Lung (tissue), 12 donors: ENCODE results near the gene ACOT7. TPM values are rescaled to one million over a fixed set of nuclear protein-coding genes. Genes with fewer than 3 reads are reported as not detected.

Source experiments
- ATAC-seq: fragments of 200-7000 bp; cut with Tn5 transposase; one replicate; pipeline ENCODE4 v1.9.1; 2020; ENCODE audit warnings: moderate number of reproducible peaks; ENCODE audit not compliant: insufficient read depth, low FRiP score
- DNase-seq, 3 donors: peaks; one replicate each; pipeline ENCODE4 v3.0.0-alpha.2; 2013 to 2017
- H3K27ac ChIP-seq, 2 donors: one replicate each; pipeline ENCODE4 v1.5.1; 2013; ENCODE audit warnings: mild to moderate bottlenecking in 2 of 2, moderate library complexity in 2 of 2, control low read depth in 1 of 2, inconsistent platforms in 1 of 2, low read depth in 1 of 2, low read length in 1 of 2
- H3K27me3 ChIP-seq, 3 donors: one replicate each; pipeline ENCODE4 v1.5.1; 2013; ENCODE audit warnings: low read length in 2 of 3; ENCODE audit not compliant: control insufficient read depth in 3 of 3, insufficient read depth in 3 of 3
- H3K36me3 ChIP-seq, 4 donors: one replicate each; pipeline ENCODE4 v1.5.1; 2013; ENCODE audit warnings: low read length in 4 of 4, mild to moderate bottlenecking in 1 of 4, moderate library complexity in 1 of 4; ENCODE audit not compliant: control insufficient read depth in 4 of 4, insufficient read depth in 4 of 4
- H3K4me1 ChIP-seq, 5 donors: one replicate each; pipeline ENCODE4 v1.5.1; 2013; ENCODE audit warnings: low read length in 5 of 5, mild to moderate bottlenecking in 2 of 5, moderate library complexity in 1 of 5; ENCODE audit not compliant: control insufficient read depth in 5 of 5, insufficient read depth in 5 of 5
- H3K4me3 ChIP-seq: one replicate; pipeline ENCODE4 v1.5.1; 2013; ENCODE audit warnings: mild to moderate bottlenecking, control low read depth, moderate library complexity
- H3K9ac ChIP-seq, 2 donors: one replicate each; pipeline ENCODE4 v1.5.1; 2013; ENCODE audit warnings: low read length in 2 of 2, control low read depth in 1 of 2; ENCODE audit not compliant: insufficient read depth in 1 of 2
- H3K9me3 ChIP-seq, 4 donors: one replicate each; pipeline ENCODE4 v1.5.1; 2013; ENCODE audit warnings: low read length in 3 of 4, mild to moderate bottlenecking in 1 of 4, moderate library complexity in 1 of 4; ENCODE audit not compliant: control insufficient read depth in 4 of 4, insufficient read depth in 3 of 4
- WGBS, 2 donors: extraction: QIAGEN DNeasy Blood & Tissue Kit; methylation state at CpG; one replicate each; pipeline ENCODE4 v1.1.7; 2013; 5-methylcytosine and 5-hydroxymethylcytosine counted together
- polyA plus RNA-seq, 2 donors: library from polyadenylated mRNA; stranded (reverse); fragments of 200-250 nt; gene quantifications; one replicate each; pipeline ENCODE4 v1.2.1, GENCODE V29; 2013
- total RNA-seq, 2 donors: library from RNA; depleted of rRNA in 1 of 2; stranded (reverse); fragments of >200 nt in 1 of 2; gene quantifications; one replicate each; pipeline ENCODE4 v1.2.1, GENCODE V29; 2014 to 2021
- TF ChIP-seq, protein P1 (sequence below): IDR thresholded peaks from 2 replicates; pipeline ENCODE4 v1.5.1; 2012; ENCODE audit warnings: mild to moderate bottlenecking; ENCODE audit errors: control extremely low read depth, extremely low read depth
- donor health status: control.
- donor health status: control.
- donor health status: Bipolar disorder and iron deficiency.
- donor health status: healthy.
- donor health status: DM: yes; HTN: yes; CAD: no.

ACOT7 gene
- total and polyA plus RNA-seq, 4 donors = 8.8 to 37.4 (median 23.1) TPM

DNA sequence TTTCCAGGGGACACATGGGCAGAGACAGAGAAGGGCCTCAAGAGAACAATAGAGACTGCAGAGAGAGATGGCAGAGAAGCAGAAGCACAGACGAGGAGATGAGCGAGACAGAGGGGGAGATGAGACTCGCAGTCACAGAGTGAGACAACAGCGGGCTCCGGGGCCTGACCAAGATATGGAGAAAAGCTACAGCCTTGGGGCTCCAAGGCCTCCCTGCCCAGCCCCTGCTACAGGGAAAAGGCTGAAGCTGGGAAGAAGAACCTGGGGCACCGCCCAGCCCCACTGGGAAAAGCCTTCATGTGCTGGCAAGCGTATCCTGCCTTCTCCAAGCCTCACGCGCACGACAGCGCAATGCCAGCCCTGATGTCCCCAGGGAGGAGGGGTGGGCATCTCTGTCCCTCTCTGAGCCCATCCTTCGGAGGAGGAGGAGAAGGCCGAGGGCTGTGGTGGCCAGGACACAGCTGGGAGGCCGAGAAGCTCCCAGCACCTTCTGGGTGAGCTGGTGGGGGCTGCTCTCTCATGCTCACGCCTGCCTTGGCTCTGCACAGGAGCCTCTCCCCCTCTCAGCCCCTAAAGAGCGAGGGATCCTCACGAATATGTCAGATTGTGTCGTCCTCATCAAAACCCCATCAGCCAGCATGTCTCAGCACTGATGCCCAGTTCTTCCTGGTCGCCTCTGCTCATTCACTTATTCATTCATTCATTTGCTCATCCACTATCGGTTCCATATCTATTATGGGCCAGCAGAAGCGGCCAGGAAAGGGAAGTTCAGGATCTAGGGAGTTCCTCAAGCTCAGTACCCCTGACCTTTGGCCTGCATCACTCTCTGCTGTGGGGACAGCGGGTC lies 56.6 kb downstream of the ACOT7 start:
- Histone ChIP-seq H3K27ac (no peak overlapping the region), H3K4me1 (peaks cover 0 to 6% (median 0%) of the 10 kb centered on the region in 5 donors), H3K36me3 (peaks cover 0 to 5% (median 0%) of the 10 kb centered on the region in 4 donors), H3K9ac (no peak overlapping the region), H3K4me3 (no peak overlapping the region), H3K27me3 (no peaks in the 10 kb centered on the region), H3K9me3 (no peaks in the 10 kb centered on the region)
- DNase-seq = no peak
- ATAC-seq = no peak
- TF ChIP-seq, protein P1, sequence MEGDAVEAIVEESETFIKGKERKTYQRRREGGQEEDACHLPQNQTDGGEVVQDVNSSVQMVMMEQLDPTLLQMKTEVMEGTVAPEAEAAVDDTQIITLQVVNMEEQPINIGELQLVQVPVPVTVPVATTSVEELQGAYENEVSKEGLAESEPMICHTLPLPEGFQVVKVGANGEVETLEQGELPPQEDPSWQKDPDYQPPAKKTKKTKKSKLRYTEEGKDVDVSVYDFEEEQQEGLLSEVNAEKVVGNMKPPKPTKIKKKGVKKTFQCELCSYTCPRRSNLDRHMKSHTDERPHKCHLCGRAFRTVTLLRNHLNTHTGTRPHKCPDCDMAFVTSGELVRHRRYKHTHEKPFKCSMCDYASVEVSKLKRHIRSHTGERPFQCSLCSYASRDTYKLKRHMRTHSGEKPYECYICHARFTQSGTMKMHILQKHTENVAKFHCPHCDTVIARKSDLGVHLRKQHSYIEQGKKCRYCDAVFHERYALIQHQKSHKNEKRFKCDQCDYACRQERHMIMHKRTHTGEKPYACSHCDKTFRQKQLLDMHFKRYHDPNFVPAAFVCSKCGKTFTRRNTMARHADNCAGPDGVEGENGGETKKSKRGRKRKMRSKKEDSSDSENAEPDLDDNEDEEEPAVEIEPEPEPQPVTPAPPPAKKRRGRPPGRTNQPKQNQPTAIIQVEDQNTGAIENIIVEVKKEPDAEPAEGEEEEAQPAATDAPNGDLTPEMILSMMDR = no peak
- WGBS, 2 donors = 93 to 94% methylated on average over 22 of the region's 22 CpGs

DNA sequence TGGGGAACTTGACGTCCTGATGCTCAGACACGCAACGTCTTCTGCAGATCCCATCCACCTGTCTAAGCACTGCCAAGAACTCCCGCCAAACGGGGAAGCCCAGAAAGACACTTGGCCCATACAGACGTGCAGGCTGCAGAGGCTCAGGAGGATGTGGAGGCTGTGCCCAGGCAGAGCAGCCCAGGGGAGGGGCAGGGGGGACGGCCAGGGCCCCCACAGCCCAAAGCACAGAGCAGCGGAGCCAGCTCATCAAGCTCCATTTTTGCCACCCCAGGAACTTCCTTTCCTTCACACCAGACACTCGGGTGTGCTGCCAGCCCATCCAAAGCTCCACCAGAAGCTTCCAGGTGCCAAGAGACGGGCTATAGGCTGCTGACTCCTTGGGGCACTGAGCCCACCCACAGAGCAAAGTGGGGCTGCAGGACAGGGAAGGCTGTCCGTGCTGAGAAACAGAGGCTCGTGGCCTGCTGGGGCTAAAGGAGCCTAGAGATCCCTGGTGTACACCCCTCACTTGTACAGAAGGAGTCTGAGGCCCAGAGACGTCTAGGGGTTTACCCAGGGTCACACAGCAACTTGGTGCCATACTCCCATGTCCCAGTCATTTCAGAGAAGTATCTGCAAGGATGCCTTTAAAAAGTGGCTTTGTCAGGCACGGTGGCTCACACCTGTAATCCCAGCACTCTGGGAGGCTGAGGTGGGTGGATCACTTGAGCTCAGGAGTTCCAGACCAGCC lies 59.1 kb downstream of the ACOT7 start:
- no peak for ATAC-seq
- DNase-seq = no peak
- Histone ChIP-seq H3K9me3 (no peaks in the 10 kb centered on the region), H3K27ac (no peak overlapping the region), H3K27me3 (no peaks in the 10 kb centered on the region), H3K9ac (no peak overlapping the region), H3K4me3 (no peak overlapping the region), H3K4me1 (peaks cover 0 to 32% (median 0%) of the 10 kb centered on the region in 5 donors), H3K36me3 (peaks cover 0 to 7% (median 0%) of the 10 kb centered on the region in 4 donors)
- TF ChIP-seq, protein P1 = no peak
- 88 to 92% methylated on average over 14 of the region's 14 CpGs for WGBS, 2 donors

DNA sequence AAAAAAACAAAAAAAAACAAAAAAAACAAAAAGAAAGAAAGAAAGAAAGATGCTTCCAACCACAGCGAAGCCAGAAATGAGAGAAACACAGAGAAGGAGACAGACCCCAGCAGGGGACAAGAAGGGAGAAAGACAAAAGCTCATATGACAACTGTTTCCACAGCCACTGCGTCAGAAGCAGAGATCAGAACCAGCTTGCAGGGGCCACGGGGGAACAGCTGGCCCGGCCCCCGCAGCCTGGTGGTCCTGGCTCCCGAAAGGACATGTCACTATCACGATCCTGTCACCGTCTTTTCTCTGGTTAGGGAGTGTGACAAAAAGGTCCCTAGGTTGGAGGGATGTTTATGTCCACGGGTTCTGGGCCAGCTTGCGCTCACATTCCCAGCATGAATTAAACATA lies 60.7 kb downstream of the ACOT7 start:
- DNase-seq = peak; percentile 13 to 37 (median 22)
- Histone ChIP-seq H3K9me3 (no peaks in the 10 kb centered on the region), H3K4me3 (no peak overlapping the region), H3K9ac (no peak overlapping the region), H3K27me3 (no peaks in the 10 kb centered on the region), H3K4me1 (peaks cover 0 to 41% (median 0%) of the 10 kb centered on the region in 5 donors), H3K36me3 (peaks cover 0 to 4% (median 0%) of the 10 kb centered on the region in 4 donors), H3K27ac (no peak overlapping the region)
- no peak for ATAC-seq
- WGBS, 2 donors = 91 to 94% methylated on average over 10 of the region's 10 CpGs
- TF ChIP-seq, protein P1 = no peak
